Measurements from ENCODE around the gene OLFML2A. TPM values are rescaled to one million over a fixed set of nuclear protein-coding genes. Genes with fewer than 3 reads are reported as not detected.

The OLFML2A gene
- total and polyA plus RNA-seq, 2 experiments from 2014 or later: 0.11 to 0.14 TPM

GRCh38 chr9:124861342-124862229, 84.7 kb downstream of the OLFML2A start, which contains the start of the genes ARPC5L and RPL35:
TSS of gene ARPC5L (plus strand) at chr9:124862130. CDS start at chr9:124869291, 7,161 bp downstream.
TSS of gene RPL35 (minus strand) at chr9:124861957. CDS start at chr9:124861912, 45 bp downstream.
- Histone ChIP-seq H3K27me3 (replicated peaks; ENCODE audit: insufficient read depth) (no peaks in the 10 kb centered on the region), H3K4me1 (ENCODE audit: insufficient read depth) (peaks cover 12% of the 10 kb centered on the region), H3K27ac (peak within 1 kb of the TSS; percentile 77), H3K9me2 (ENCODE audit: insufficient read depth) (no peaks in the 10 kb centered on the region), H3K9me3 (ENCODE audit: low read depth) (no peaks in the 10 kb centered on the region), H3K4me3 (peak within 1 kb of the TSS; percentile 81), H3K36me3 (ENCODE audit: low read depth) (peaks cover 27% of the 10 kb centered on the region), H2AFZ (peak within 1 kb of the TSS; percentile 92), H3K4me2 (ENCODE audit: unreplicated experiment) (peak within 1 kb of the TSS; percentile 96), H3K9ac (peak within 1 kb of the TSS; percentile 98), H3F3A (ENCODE audit: insufficient read depth) (peaks cover 37% of the 10 kb centered on the region), H4K20me1 (ENCODE audit: insufficient read depth) (peaks cover 18% of the 10 kb centered on the region), H3K79me2 (ENCODE audit: insufficient read depth) (peaks cover 32% of the 10 kb centered on the region)
- 0 to 1% methylated on average over 62 to 81 of the region's 92 CpGs for WGBS, 2 experiments (ENCODE audit: low coverage in 1 of 2, low lambda C conversion rate in 2 of 2, missing lambda C conversion rate in 2 of 2)
- in situ Hi-C loops (cut with MboI): loop anchor here (10.0 kb wide), 1 partner anchor 513 kb away; no protein-coding TSS in a partner anchor
- DNase-seq: peak; percentile 98
- TF ChIP-seq EZH2 (IDR thresholded peaks at IDR 0.05; ENCODE audit: insufficient read depth, poor library complexity, severe bottlenecking): no peak
- no peak for TF ChIP-seq EZH2phosphoT487 (IDR thresholded peaks at IDR 0.05; ENCODE audit: insufficient read depth, low read depth)

GRCh38 chr9:124863371-124863871, 86.5 kb downstream of the OLFML2A start:
- peaks cover 47% of the 10 kb centered on the region for H3K79me2 ChIP-seq (ENCODE audit: insufficient read depth)
- WGBS, 2 experiments (ENCODE audit: low coverage in 1 of 2, low lambda C conversion rate in 2 of 2, missing lambda C conversion rate in 2 of 2): 93 to 94% methylated on average over 7 of the region's 7 CpGs
- TF ChIP-seq EZH2 (IDR thresholded peaks at IDR 0.05; ENCODE audit: insufficient read depth, poor library complexity, severe bottlenecking) (no peak), EZH2phosphoT487 (IDR thresholded peaks at IDR 0.05; ENCODE audit: insufficient read depth, low read depth) (no peak)
- H3F3A ChIP-seq (ENCODE audit: insufficient read depth): peaks cover 31% of the 10 kb centered on the region
- H3K4me3 ChIP-seq: no peak overlapping the region
- H3K27ac ChIP-seq: no peak overlapping the region
- H3K9ac ChIP-seq: no peak overlapping the region
- H3K9me3 ChIP-seq (ENCODE audit: low read depth): no peaks in the 10 kb centered on the region
- in situ Hi-C loops (cut with MboI): loop anchor here (10.0 kb wide), 1 partner anchor 511 kb away; no protein-coding TSS in a partner anchor
- no peaks in the 10 kb centered on the region for H3K9me2 ChIP-seq (ENCODE audit: insufficient read depth)
- H3K36me3 ChIP-seq (ENCODE audit: low read depth): peaks cover 22% of the 10 kb centered on the region
- no peak overlapping the region for H3K4me2 ChIP-seq (ENCODE audit: unreplicated experiment)
- H2AFZ ChIP-seq: no peak overlapping the region
- peaks cover 22% of the 10 kb centered on the region for H3K4me1 ChIP-seq (ENCODE audit: insufficient read depth)
- peaks cover 18% of the 10 kb centered on the region for H4K20me1 ChIP-seq (ENCODE audit: insufficient read depth)
- no peak for DNase-seq
- H3K27me3 ChIP-seq (replicated peaks; ENCODE audit: insufficient read depth): no peaks in the 10 kb centered on the region

Other genes with a start within 250 kb of the OLFML2A start
- not detected in 2 replicates for gene NR6A1, start 5.8 kb upstream of the OLFML2A start, total RNA-seq (2014; rRNA removed; shearing (Covaris generic))
- gene NR6A1, start 5.8 kb upstream of the OLFML2A start, polyA plus RNA-seq (2016; fragmentation: Nextera tagmentation; extraction: Ambion mirVana): 0.06 and 0.16 TPM in 2 replicates
- not detected in 2 replicates for gene WDR38, start 76.3 kb downstream of the OLFML2A start, total RNA-seq (2014; rRNA removed; shearing (Covaris generic))
- gene WDR38, start 76.3 kb downstream of the OLFML2A start, polyA plus RNA-seq (2016; fragmentation: Nextera tagmentation; extraction: Ambion mirVana): not detected in 2 replicates
- gene RPL35, start 84.8 kb downstream of the OLFML2A start, total RNA-seq (2014; rRNA removed; shearing (Covaris generic)): 1,199 and 1,347 TPM in 2 replicates
- gene RPL35, start 84.8 kb downstream of the OLFML2A start, polyA plus RNA-seq (2016; fragmentation: Nextera tagmentation; extraction: Ambion mirVana): 1,193 and 1,202 TPM in 2 replicates
- 21.9 and 31.5 TPM in 2 replicates for gene ARPC5L, start 85.0 kb downstream of the OLFML2A start, total RNA-seq (2014; rRNA removed; shearing (Covaris generic))
- gene ARPC5L, start 85.0 kb downstream of the OLFML2A start, polyA plus RNA-seq (2016; fragmentation: Nextera tagmentation; extraction: Ambion mirVana): 75.0 and 77.6 TPM in 2 replicates
- 12.4 and 18.1 TPM in 2 replicates for gene GOLGA1, start 163.9 kb downstream of the OLFML2A start, total RNA-seq (2014; rRNA removed; shearing (Covaris generic))
- gene GOLGA1, start 163.9 kb downstream of the OLFML2A start, polyA plus RNA-seq (2016; fragmentation: Nextera tagmentation; extraction: Ambion mirVana): 15.3 and 17.1 TPM in 2 replicates